Measurements from ENCODE around the gene DUSP19. TPM values are rescaled to one million over a fixed set of nuclear protein-coding genes. Genes with fewer than 3 reads are reported as not detected.

DUSP19 gene
- total and polyA plus RNA-seq, 2 of the 8 experiments (the other 6 are each of a cell fraction or from before 2014, with no cell fraction given) = 0.73 to 2.3 TPM

DNA sequence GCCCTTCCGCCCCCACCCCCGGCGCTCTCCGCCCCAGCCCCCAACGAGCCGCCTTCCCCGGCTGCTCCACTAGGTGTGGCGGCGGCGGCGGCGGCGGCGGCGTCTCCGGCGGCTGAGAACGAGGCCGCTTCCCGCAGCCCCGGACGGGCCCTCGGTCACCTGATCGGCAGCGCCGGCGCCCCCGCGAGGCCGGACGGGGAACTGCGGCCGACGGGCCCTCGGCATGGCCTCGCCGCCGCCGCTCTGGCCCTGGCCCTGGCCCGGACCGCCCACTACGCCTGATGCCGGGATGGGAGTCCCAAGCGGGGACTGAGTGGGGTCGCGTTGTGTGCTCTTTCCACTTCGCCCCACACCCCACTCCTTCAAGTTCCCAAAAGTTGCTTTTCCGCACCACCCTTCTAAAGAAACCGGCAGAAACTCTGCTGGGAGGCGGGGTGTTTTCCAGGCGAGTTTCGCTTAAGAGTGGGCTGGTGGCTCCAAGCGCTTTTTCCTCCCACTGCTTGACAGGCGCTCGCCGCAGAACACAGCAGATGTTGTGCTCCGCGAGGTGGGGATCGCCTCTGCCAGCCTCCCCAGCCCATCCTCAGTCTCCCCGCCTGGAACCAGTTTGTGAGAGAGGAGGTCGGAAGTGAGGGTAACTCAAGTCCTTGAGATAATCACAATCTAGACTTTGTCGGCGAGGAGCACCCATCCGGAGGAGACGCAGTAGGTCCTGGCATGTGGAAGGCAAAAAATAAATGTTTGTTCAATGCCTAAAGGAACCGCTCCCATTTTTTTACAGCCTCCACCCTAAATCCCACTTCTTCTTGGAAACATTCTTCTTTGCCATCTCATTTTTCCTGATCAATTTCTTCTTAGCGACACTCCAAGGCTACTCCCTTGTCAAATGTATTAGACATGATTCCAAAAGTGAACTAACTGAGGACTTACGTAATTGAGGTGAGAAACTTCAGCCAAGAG, 39.9 kb upstream of the DUSP19 start, which contains the start of gene NCKAP1:
NCKAP1 (minus strand) TSS at position 117 of the 960 bp plus-strand sequence. CDS start 358 bp downstream, outside the sequence.
- POLR2A ChIA-PET (ENCODE audit: partially characterized antibody) = interaction anchor here (0.8 to 1.4 kb wide), 3 partner anchors 11 to 40 kb away, joined by 3 to 5 read pairs (median 4); no protein-coding TSS in a partner anchor
- TF ChIP-seq CHD1 (IDR thresholded peaks at IDR 0.05; ENCODE audit: low read depth, low read length) = no peak

More for the DNA sequence above, 39.9 kb upstream of the DUSP19 start, which contains the start of gene NCKAP1:
- peak; percentile 44 to 99 for DNase-seq (ENCODE audit: low read depth in 1 of 2, low spot score in 2 of 2)
- Histone ChIP-seq H3K79me2 (ENCODE audit: control insufficient read depth in 1 of 2, insufficient read depth in 2 of 2, low read length in 2 of 2) (peaks cover 13 to 40% of the 10 kb centered on the region in 2 experiments; a peak in 3 of 4 replicates), H2BK12ac (ENCODE audit: low read depth, low read length) (no peak within 1 kb of the TSS; the same call in 1 of the 2 replicates), H3K4me2 (ENCODE audit: insufficient read depth in 1 of 2, low read depth in 2 of 2, low read length in 2 of 2) (peak within 1 kb of the TSS; percentile 74 to 94), H2AFZ (ENCODE audit: low read length) (peak within 1 kb of the TSS; percentile 95), H3K23me2 (ENCODE audit: low read depth, low read length) (peaks cover 6% of the 10 kb centered on the region; the same call in 1 of the 2 replicates), H3K27me3 (replicated peaks in 1 of 4; ENCODE audit: control insufficient read depth in 3 of 4, extremely low read depth in 1 of 4, insufficient read depth in 3 of 4, low read length in 3 of 4) (no peaks in the 10 kb centered on the region), H3K9me3 (ENCODE audit: insufficient read depth in 2 of 2, low read depth in 1 of 2, low read length in 1 of 2) (no peaks in the 10 kb centered on the region), H2BK120ac (replicated peaks; ENCODE audit: low read depth, low read length) (peak within 1 kb of the TSS; percentile 75), H3K9ac (replicated peaks in 1 of 4; ENCODE audit: extremely low read depth in 1 of 4, low read depth in 3 of 4, low read length in 3 of 4) (peak within 1 kb of the TSS; percentile 77 to 98 (median 90)), H4K20me1 (replicated peaks in 1 of 2; ENCODE audit: control insufficient read depth in 1 of 2, insufficient read depth in 2 of 2, low read length in 2 of 2) (peaks cover 0 to 2% of the 10 kb centered on the region in 2 experiments), H3K14ac (ENCODE audit: insufficient read length) (no peak within 1 kb of the TSS), H3K79me1 (ENCODE audit: low read depth, low read length) (no peaks in the 10 kb centered on the region), H2BK20ac (ENCODE audit: low read length) (no peak within 1 kb of the TSS; the same call in 1 of the 2 replicates), H3K56ac (replicated peaks; ENCODE audit: insufficient read length, low read depth, low read length) (peak within 1 kb of the TSS; percentile 95), H4K91ac (replicated peaks; ENCODE audit: insufficient read length, low read length) (peak within 1 kb of the TSS; percentile 91), H3K36me3 (ENCODE audit: control insufficient read depth in 2 of 4, insufficient read depth in 4 of 4, low read length in 3 of 4) (no peaks in the 10 kb centered on the region), H3K23ac (ENCODE audit: insufficient read length) (no peak within 1 kb of the TSS), H3K18ac (ENCODE audit: extremely low read depth, low read length) (peak within 1 kb of the TSS; percentile 92), H3K27ac (ENCODE audit: low read depth, low read length) (peak within 1 kb of the TSS; percentile 79), H3K4me1 (replicated peaks in 1 of 4; ENCODE audit: control insufficient read depth in 3 of 4, insufficient read depth in 4 of 4, low read length in 3 of 4) (peaks cover 0 to 3% (median 1%) of the 10 kb centered on the region in 4 experiments; a peak in 3 of 7 replicates), H4K5ac (ENCODE audit: insufficient read length, low read depth, low read length) (peak within 1 kb of the TSS; percentile 81), H2BK15ac (ENCODE audit: low read length) (0 out of 2 replicates have a peak within 1 kb of the TSS, but pooled peaks have one; percentile 83), H3K4ac (replicated peaks; ENCODE audit: insufficient read length, low read depth, low read length) (peak within 1 kb of the TSS; percentile 87), H3K4me3 (ENCODE audit: extremely low read depth in 1 of 4, insufficient read depth in 2 of 4, low read depth in 3 of 4, low read length in 4 of 4) (peak within 1 kb of the TSS; percentile 80 to 96 (median 90)), H2AK5ac (ENCODE audit: low read depth, low read length) (no peak within 1 kb of the TSS), H4K8ac (ENCODE audit: extremely low read depth, insufficient read depth, low read length) (peak within 1 kb of the TSS; percentile 91), H2BK5ac (ENCODE audit: low read depth, low read length) (peak within 1 kb of the TSS; percentile 62; the same call in 1 of the 2 replicates)
- 8% methylated on average over 50 of the region's 68 CpGs; no CpG with 5 or more reads in 1 of the 2 experiments for WGBS, 2 experiments (ENCODE audit: extremely low coverage in 1 of 2, insufficient coverage in 1 of 2, insufficient read length in 1 of 2, insufficient replicate concordance in 2 of 2, low coverage in 1 of 2, low lambda C conversion rate in 2 of 2, missing lambda C conversion rate in 1 of 2)
- FAIRE-seq = no peak
- CTCF ChIA-PET (ENCODE audit: partially characterized antibody) = interaction anchor here (0.8 to 2.5 kb wide), 5 partner anchors 8 to 41 kb away, joined by 3 to 13 read pairs (median 4); no protein-coding TSS in a partner anchor
